GM19324 (cell line): Measurements from ENCODE around the gene LIX1.
"Not testable (repeated sequence)": the region's sequence is repeated elsewhere in the genome, so short reads cannot be mapped to it uniquely, and the experiment has no call there.

Experiments used
- ATAC-seq: cut with Tn5 transposase; IDR thresholded peaks from one replicate; pipeline ENCODE4 v1.9.1; 2021; ENCODE audit warnings: mild to moderate bottlenecking, moderate library complexity; ENCODE audit not compliant: unreplicated experiment, low FRiP score

Gene LIX1

GRCh38 chr5:97106216-97106581, 36.2 kb downstream of the LIX1 start:
- no peak for ATAC-seq

DNA sequence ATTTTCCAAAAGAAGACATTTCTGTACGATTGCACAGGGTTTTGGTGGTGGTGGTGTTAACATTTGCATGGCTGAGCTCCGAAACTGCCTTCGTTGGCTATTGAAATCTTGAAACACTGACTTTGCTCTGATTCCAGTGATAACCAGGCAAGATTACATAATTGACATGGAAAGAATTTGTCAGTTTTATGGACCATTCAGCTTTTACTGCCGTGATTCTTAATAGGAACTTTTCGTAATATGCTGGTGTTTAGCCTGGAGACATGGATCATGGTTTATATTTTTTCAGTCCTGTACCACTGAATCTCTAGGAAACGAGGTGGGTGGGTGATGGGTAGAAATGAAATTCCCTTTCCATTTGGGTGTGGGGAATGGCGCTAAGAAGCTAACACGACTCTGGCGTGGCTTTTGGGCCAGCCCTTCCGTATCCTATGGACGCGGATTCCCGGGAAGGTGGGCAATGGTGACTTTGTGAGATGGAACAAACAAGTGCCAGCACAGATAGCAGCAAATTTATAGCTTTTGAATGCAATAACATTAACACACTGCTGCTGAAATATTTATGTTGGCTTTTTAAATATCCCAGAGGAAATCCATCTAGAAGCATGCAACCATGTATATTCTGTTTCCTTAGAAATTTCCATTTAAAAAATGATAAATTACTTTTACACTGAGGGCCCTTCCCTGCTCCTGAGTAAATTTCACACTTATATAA, 36.8 kb downstream of the LIX1 start:
- ATAC-seq = no peak

DNA sequence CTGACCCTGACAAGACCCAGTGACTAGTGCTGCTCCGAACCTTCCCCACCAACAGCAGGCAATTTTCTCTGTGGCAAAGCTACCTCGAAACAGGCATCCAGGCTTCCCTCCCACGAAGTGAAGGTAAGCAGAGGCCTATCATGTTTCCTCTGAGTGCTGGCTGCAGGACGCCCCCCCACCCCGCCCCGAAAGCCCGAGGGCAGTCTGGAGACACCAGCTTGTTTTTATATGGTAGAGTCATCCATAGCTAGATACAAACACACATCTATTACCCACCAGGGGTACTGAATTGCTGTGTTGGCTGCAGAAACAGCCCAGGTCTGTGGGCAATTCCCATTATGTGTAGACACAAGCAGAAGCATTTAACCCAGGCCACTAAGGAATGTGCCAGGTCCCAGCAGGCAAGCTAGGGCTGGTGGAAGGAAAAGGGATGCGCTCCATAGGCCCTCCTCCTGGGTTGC, 40.4 kb downstream of the LIX1 start:
- no peak for ATAC-seq

DNA sequence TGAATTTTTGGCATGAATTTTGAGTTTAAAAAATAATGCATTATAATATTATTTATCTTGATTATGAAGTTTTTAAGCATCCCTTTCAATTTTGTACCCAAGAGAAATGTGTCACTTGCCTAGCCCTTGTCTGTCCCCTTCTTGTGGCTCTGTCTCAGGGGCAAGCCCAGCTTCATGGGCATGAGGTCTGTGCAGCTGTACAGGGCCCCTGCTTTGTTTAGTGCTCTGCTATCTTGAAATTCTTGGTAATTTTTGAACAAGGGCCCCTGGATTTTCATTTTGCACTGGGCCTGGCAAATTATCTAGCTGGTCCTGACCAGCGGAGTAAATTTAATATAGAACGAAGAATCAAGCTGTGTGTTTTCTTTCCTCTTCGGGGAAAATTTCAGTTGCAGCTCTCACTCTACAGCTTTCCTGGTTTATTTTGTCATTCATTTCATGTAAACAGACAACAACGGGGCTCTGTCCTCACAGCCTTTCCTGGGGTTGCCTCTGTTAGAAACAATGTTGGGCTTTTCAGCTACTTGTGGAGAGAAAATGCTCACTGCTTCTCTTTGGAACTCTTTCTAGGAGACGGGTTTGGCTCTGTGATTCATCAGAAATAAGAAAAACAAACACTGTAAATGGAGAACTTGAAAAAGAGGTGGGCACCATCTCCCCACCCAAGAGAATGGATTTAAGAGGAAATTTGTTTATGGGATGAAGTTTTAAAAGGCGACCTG, 41.1 kb downstream of the LIX1 start:
- no peak for ATAC-seq

- ATAC-seq = no peak
These were observed 41.9 kb downstream of the LIX1 start for GRCh38 chr5:97100476-97100875.

- ATAC-seq = no peak
These were observed 43.5 kb downstream of the LIX1 start for GRCh38 chr5:97098922-97099321.

DNA sequence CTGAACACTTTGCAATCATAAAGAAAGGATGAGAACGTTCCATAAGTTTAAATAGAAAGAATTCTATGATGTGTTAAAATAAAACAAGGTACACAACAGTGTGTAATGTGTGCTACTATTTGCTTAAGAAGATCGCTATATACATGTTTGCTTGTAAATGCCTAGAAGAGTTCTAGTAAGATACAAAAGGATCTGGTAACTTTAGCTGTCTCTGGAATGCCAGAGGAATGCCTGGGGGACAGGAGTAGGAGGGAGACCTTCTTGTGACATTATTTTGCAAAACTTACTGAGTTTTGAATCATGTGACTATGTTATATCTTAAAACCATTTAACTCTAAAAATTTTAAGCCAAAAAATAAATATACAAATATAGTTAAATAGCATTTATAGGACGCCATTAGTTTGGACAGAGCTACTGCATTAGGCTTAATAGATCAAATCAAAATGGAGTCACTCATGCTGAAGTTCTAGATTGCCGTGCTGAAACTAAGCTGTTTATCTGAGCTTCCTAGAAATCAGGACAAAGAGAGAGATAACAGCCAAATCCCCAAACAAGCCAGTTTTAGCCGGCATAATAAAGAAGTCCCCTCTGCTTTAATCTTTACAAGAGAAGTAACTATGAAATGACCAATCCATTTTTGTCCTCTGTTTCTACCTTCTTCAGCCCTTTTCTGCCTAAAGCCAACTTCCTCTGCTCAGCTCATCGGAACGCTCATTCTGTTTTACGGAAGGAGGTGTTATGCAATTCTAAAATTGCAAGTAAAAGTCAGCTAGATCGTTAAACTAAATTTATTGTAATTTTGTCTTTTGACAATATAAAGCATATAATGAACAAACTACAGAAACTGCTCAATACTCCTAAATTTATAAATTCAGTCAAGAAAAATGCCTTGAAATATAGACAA, 44.8 kb downstream of the LIX1 start:
- no peak for ATAC-seq

- ATAC-seq = no peak
These were observed 45.6 kb downstream of the LIX1 start for GRCh38 chr5:97096846-97097245.

GRCh38 chr5:97096191-97096590, 46.2 kb downstream of the LIX1 start:
- no peak for ATAC-seq

GRCh38 chr5:97095318-97095732, 47.1 kb downstream of the LIX1 start:
- peak; percentile 25 for ATAC-seq

DNA sequence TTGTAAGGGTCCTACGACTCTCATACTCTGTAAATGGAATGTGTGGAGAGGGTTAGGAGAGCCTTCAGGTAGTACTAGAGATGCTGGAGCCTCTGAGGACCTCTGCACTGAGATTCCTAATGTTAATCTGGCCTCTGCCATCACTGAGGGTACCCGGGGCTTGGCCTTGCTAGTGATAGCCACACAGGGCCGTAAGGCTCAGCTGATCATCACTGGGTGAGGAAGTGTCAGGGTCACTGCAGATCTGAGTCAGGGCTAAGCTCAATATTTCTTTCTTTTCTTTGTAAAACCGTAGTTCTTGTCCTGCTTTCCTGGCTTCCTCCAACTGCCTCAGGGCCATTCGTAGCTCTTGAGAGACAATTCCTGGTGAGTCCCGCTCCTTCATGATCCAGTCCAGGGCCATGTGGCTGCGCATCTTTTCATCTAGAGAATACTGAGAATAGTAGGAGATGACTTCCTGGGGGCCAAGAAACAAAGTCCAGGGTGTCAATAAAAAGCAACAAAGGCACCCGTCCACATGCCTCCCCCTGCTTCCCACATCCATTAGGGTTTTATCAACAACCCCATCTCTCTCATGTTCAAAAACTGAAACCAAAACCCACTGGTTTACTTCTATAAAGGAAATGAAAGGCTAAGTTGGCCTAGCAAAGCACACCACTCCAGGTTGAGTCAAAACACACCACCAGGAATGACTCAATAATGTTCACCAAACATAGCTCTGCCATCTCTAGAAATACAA, 47.7 kb downstream of the LIX1 start:
- ATAC-seq = peak; percentile 75

DNA sequence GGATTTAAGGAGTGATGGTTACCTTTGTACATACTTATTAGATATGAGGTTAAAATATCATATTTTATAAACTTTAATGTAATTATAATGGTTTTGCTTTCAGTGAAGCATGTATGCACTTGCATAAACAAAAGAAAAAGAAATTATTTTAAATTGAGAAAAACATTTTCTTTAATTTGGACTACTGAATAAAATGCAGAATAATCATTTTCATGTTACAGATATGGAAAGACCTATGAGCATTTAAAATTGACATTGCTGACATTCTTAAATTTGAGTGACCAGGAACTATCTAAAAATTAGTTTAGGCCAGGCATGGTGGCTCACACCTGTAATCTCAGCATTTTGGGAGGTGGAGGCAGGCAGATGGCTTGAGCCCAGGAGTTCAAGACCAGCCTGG, 49.2 kb downstream of the LIX1 start:
- ATAC-seq = no peak

- ATAC-seq = no peak
These were observed 51.5 kb downstream of the LIX1 start for GRCh38 chr5:97090944-97091343.

DNA sequence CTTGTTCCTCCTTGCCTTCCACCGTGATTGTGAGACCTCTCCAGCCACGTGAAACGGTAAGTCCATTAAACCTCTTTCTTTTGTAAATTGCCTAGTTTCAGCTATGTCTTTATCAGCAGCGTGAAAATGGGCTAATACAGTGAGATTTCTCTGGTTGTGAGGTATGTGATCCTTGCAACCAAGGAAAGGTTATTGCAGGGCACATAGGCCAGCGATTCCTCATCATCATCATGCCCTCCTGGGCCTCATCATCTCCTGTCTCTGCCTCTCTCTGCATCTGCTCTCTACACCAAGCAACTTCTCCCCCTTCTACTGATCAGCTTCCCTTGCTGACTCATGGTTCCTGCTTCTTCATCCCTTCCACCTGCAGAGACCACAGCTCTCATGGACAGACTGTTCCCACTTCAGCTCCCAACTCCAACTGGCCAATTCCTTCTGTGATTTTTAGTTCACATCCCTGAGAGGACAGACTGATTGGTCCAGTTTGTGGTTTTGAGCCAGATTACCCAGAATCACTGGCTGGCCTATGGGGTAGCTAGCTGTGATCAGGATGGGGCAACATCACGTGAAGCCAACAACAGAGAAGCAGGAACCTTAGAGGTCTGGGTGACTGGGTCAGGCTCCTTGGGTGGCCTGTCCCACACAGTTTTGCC, 53.1 kb downstream of the LIX1 start:
- ATAC-seq = no peak

- ATAC-seq = no peak
These were observed 53.6 kb downstream of the LIX1 start for GRCh38 chr5:97088774-97089148.

- ATAC-seq = no peak
These were observed 55.3 kb downstream of the LIX1 start for GRCh38 chr5:97087138-97087537.

DNA sequence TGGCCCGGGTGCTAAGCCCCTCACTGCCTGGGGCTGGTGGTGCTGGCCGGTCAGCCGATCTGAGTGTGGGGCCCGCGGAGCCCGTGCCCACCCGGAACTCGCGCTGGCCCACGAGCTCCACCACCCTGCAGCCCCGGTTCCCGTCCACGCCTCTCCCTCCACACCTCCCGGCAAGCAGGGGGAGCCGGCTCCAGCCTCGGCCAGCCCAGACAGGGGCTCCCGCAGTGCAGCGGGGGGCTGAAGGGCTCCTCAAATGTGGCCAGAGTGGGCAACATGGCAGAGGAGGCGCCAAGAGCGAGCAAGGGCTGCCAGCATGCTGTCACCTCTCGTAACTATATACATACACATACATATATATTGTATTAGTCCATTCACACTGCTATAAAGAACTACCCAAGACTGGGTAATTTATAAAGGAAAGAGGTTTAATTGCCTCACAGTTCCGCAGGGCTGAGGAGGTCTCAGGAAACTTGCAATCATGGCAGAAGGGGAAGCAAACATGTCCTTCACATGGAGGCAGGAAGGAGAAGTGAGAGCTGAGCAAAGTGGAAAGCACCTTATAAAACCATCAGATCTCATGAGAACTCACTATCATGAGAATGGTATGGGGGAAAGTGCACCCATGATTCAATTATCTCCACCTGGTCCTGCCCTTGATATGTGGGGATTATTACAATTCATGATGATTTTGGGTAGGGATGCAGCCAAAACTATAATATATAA, 56.8 kb downstream of the LIX1 start:
- ATAC-seq = no peak

DNA sequence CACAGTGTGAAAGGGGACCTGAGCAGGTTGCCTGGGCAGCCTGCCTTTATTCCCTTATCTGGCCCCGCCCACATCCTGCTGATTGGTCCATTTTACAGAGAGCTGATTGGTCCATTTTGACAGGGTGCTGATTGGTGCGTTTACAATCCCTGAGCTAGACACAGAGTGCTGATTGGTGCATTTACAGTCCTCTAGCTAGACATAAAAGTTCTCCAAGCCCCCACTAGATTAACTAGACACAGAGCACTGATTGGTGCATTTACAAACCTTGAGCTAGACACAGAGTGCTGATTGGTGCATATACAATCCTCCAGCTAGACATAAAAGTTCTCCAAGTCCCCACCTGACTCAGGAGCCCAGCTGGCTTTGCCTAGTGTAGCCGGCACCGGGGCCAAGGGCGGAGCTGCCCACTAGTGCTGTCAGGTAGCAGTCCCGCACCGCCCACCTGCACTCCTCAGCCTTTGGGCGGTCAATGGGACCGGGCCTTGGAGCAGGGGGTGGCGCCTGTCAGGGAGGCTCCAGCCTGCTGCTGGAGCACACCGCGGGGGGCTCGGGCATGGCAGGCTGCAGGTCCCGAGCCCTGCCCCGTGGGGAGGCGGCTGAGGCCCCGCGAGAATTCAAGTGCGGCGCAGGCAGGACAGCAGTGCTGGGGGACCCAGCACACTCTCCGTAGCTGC, 57.5 kb downstream of the LIX1 start:
- ATAC-seq = not testable (repeated sequence)
